GM19324 (cell line): ENCODE measurements around the gene RCE1.

Experiments used
- ATAC-seq: cut with Tn5 transposase; IDR thresholded peaks from one replicate; pipeline ENCODE4 v1.9.1; 2021; ENCODE audit warnings: mild to moderate bottlenecking, moderate library complexity; ENCODE audit not compliant: unreplicated experiment, low FRiP score

Gene RCE1

GRCh38 chr11:66883016-66883965 is 40.0 kb downstream of the RCE1 start:
- no peak for ATAC-seq

- ATAC-seq = no peak
These were observed 41.2 kb downstream of the RCE1 start for GRCh38 chr11:66884443-66884842.

- no peak for ATAC-seq
These were observed 42.2 kb downstream of the RCE1 start for GRCh38 chr11:66885469-66885868.

- ATAC-seq = no peak
These were observed 42.8 kb downstream of the RCE1 start for GRCh38 chr11:66885950-66886440.

- no peak for ATAC-seq
These were observed 43.5 kb downstream of the RCE1 start for GRCh38 chr11:66886671-66887221.

GRCh38 chr11:66887526-66887925 is 44.3 kb downstream of the RCE1 start:
- no peak for ATAC-seq

GRCh38 chr11:66888282-66888681 is 45.0 kb downstream of the RCE1 start:
- ATAC-seq = no peak

GRCh38 chr11:66889960-66890359 is 46.7 kb downstream of the RCE1 start:
- ATAC-seq = no peak

- ATAC-seq = no peak
These were observed 48.8 kb downstream of the RCE1 start for GRCh38 chr11:66891851-66892660.

- no peak for ATAC-seq
These were observed 49.7 kb downstream of the RCE1 start for GRCh38 chr11:66892911-66893310.

GRCh38 chr11:66894141-66894540 is 50.9 kb downstream of the RCE1 start:
- ATAC-seq = no peak
